Osteocyte (in vitro differentiated cells): ENCODE measurements around the gene NTN3. TPM values are rescaled to one million over a fixed set of nuclear protein-coding genes. Genes with fewer than 3 reads are reported as not detected.

Experiments
- DNase-seq: peaks from one replicate; pipeline ENCODE4 v3.0.0; 2021; ENCODE audit warnings: mixed read lengths; ENCODE audit not compliant: unreplicated experiment; ENCODE audit errors: extremely low spot score
- H3K27ac Mint-ChIP-seq: one replicate; pipeline ENCODE4 v1.8.0; 2021; ENCODE audit warnings: mild to moderate bottlenecking, mixed read lengths; ENCODE audit not compliant: unreplicated experiment
- H3K27me3 Mint-ChIP-seq: one replicate; pipeline ENCODE4 v1.8.0; 2021; ENCODE audit warnings: mixed read lengths; ENCODE audit not compliant: unreplicated experiment
- H3K36me3 Mint-ChIP-seq: one replicate; pipeline ENCODE4 v1.8.0; 2021; ENCODE audit warnings: mixed read lengths; ENCODE audit not compliant: unreplicated experiment
- H3K4me1 Mint-ChIP-seq: one replicate; pipeline ENCODE4 v1.8.0; 2021; ENCODE audit warnings: mixed read lengths; ENCODE audit not compliant: unreplicated experiment
- H3K4me3 Mint-ChIP-seq: one replicate; pipeline ENCODE4 v1.8.0; 2021; ENCODE audit warnings: mild to moderate bottlenecking, moderate library complexity, mixed read lengths; ENCODE audit not compliant: unreplicated experiment
- H3K9me3 Mint-ChIP-seq: one replicate; pipeline ENCODE4 v1.8.0; 2021; ENCODE audit warnings: mixed read lengths; ENCODE audit not compliant: unreplicated experiment
- total RNA-seq: library from RNA; stranded (reverse); gene quantifications from 2 replicates; pipeline ENCODE4 v1.2.1, GENCODE V29; 2021
- TF ChIP-seq, protein P1 (sequence below): fragments of 200-600 bp; sonication (generic); IDR thresholded peaks from 2 replicates; pipeline ENCODE4 v1.5.0; 2021; ENCODE audit warnings: antibody characterized with exemption, mild to moderate bottlenecking, moderate library complexity

Gene NTN3
- total RNA-seq, 1 donor from 2014 or later = 1.4 TPM

DNA sequence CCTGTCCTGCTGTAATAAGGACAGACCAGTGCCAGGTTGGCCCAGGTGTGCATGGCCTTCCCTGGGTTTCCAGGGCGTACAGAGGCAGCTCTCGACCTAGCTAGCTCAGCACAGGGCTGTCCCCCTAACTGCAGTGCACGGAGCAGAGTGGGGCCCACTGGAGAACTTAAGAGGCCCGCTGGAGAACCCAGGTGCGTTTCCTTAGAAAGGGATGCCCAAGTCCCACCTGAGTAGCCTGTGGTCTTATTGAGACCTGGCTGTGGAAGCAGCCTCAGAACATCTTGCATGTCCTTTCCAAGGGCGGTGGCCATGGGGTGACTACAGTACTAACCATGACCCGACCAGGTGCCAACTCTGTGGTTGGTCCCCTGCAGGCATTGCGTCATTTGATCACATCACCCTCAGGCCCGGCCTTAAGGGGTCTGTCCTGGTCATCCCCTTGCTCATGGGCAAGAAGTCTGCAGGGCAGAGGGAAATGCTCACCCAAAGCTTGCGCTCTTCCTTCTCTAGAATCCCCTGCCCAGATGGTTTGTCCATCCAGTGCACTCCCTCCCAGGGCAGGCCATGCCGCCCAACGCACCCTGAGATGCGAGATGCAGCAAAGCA, 45.2 kb upstream of the NTN3 start:
- Mint-ChIP-seq H3K36me3 (no peaks in the 10 kb centered on the region), H3K27ac (no peak overlapping the region), H3K4me1 (peaks cover 19% of the 10 kb centered on the region), H3K27me3 (peaks cover 4% of the 10 kb centered on the region), H3K9me3 (no peaks in the 10 kb centered on the region), H3K4me3 (no peak overlapping the region)
- DNase-seq = no peak
- TF ChIP-seq, protein P1, sequence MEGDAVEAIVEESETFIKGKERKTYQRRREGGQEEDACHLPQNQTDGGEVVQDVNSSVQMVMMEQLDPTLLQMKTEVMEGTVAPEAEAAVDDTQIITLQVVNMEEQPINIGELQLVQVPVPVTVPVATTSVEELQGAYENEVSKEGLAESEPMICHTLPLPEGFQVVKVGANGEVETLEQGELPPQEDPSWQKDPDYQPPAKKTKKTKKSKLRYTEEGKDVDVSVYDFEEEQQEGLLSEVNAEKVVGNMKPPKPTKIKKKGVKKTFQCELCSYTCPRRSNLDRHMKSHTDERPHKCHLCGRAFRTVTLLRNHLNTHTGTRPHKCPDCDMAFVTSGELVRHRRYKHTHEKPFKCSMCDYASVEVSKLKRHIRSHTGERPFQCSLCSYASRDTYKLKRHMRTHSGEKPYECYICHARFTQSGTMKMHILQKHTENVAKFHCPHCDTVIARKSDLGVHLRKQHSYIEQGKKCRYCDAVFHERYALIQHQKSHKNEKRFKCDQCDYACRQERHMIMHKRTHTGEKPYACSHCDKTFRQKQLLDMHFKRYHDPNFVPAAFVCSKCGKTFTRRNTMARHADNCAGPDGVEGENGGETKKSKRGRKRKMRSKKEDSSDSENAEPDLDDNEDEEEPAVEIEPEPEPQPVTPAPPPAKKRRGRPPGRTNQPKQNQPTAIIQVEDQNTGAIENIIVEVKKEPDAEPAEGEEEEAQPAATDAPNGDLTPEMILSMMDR = no peak

DNA sequence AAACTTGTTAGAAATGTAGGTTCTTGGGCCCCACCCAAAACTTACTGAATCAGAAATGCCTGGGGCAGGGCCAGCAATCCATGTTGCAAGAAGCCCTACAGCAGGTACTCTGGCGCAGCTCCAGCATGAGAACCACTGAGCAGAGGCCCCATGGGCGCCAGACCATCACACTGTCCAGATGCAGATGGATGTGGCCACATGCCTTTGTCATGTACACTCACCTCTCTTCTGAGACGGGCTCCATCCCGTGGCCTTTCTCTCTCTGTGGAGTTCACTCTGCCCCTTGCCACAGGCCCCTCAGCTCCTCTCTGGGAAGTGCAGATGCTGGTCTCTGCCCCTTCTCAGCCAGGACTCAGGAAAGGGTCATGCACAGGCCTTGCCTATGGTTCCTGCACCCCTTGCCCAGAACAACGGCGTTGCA, 44.1 kb upstream of the NTN3 start:
- Mint-ChIP-seq H3K4me3 (no peak overlapping the region), H3K9me3 (no peaks in the 10 kb centered on the region), H3K36me3 (no peaks in the 10 kb centered on the region), H3K27me3 (no peaks in the 10 kb centered on the region), H3K4me1 (peaks cover 21% of the 10 kb centered on the region), H3K27ac (no peak overlapping the region)
- TF ChIP-seq, protein P1 = no peak
- DNase-seq = no peak

DNA sequence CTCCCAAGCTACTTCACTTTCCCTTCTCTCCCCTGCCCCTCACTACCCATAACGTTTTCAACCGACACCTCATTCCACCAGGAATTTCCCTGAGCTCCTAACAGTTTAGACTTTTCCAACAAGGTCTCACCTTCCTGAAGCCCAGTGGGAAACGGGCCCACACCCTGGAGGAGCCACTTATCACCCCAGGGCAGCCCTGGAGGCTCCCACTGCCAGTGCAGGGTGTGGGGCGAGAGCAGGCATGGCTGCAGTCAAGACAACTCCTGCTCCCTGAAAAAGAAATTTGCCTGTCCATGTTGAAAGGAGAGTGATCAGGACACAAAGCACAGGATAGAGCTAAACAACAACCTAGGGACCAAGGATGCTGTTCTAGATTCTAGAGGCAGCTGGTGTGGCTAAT, 43.6 kb upstream of the NTN3 start:
- Mint-ChIP-seq H3K36me3 (peaks cover 1% of the 10 kb centered on the region), H3K4me1 (peaks cover 21% of the 10 kb centered on the region), H3K27me3 (no peaks in the 10 kb centered on the region), H3K4me3 (peak overlapping the region; percentile 57), H3K9me3 (no peaks in the 10 kb centered on the region), H3K27ac (no peak overlapping the region)
- TF ChIP-seq, protein P1 = no peak
- no peak for DNase-seq

DNA sequence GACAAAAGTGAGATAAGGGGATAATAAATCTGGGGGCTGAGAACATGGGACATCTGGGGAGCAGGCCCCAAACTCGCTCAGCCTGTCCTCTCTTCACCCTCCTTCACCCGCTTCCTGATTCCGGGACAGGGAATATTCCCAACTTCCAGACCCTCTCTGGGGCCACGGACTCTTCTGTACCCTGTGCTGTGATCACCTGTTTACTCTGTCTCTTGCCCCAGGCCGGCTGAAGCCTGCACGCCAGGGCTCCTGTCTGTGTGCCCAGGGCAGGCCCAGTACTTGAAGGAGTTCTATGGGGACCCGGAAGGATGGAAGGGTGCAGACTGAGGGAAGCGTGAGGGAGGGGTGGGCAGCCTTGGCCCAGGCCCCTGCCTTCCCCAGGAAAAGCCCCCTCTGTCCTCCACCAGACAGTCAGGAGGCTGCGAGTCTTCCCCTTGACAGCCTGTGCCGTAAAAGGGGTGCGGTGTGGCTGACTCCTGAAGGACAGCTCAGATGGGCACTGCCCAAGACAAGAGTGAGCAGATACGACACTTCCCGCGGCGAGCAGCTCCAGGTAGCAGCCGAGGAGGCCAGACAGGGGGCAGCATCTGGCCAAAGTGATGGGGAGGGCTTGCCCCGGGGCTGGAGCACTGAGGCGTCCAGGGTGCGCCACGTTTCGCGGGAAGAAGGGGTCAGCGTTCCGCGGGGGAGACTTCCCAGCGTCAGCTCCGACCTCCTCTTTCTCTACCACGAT, 42.9 kb upstream of the NTN3 start:
- peaks cover 21% of the 10 kb centered on the region for H3K4me1 Mint-ChIP-seq
- H3K4me3 Mint-ChIP-seq = peak overlapping the region; percentile 79
- no peak for DNase-seq
- H3K36me3 Mint-ChIP-seq = peaks cover 8% of the 10 kb centered on the region
- no peaks in the 10 kb centered on the region for H3K27me3 Mint-ChIP-seq
- TF ChIP-seq, protein P1 = peak; percentile 33
- H3K27ac Mint-ChIP-seq = peak overlapping the region; percentile 60
- H3K9me3 Mint-ChIP-seq = no peaks in the 10 kb centered on the region

DNA sequence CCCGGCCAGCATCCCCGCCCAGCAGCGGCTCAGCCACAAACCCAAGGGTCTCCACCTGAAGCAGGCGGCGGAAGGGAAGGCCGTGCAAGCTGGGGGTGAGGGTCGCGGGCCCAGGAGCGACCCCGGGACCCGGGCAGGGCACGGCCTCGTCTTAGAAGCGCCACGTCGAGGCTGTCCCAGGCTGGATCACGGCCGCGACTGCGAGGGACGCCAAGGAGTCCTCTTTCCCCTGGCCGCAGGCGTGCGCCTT, 42.4 kb upstream of the NTN3 start:
- TF ChIP-seq, protein P1 = no peak
- H3K4me3 Mint-ChIP-seq = peak overlapping the region; percentile 79
- peaks cover 10% of the 10 kb centered on the region for H3K36me3 Mint-ChIP-seq
- H3K27ac Mint-ChIP-seq = peak overlapping the region; percentile 60
- peaks cover 21% of the 10 kb centered on the region for H3K4me1 Mint-ChIP-seq
- DNase-seq = no peak
- no peaks in the 10 kb centered on the region for H3K9me3 Mint-ChIP-seq
- H3K27me3 Mint-ChIP-seq = no peaks in the 10 kb centered on the region
